PC-3 (cell line): ENCODE data around the gene SUSD6.

Experiments
- EZH2phosphoT487 ChIP-seq: fragments of 300-600 bp; sonication (generic); IDR thresholded peaks from 2 replicates; pipeline ENCODE4 v1.6.1; 2018; ENCODE audit warnings: mild to moderate bottlenecking, antibody characterized with exemption, low read length, borderline replicate concordance
- TF ChIP-seq, protein P1 (sequence below): fragments of 300-600 bp; sonication (generic); conservative IDR thresholded peaks from 2 replicates; pipeline ENCODE4 v1.5.1; 2017; ENCODE audit warnings: antibody characterized with exemption, low read depth, mild to moderate bottlenecking, low read length

DNA sequence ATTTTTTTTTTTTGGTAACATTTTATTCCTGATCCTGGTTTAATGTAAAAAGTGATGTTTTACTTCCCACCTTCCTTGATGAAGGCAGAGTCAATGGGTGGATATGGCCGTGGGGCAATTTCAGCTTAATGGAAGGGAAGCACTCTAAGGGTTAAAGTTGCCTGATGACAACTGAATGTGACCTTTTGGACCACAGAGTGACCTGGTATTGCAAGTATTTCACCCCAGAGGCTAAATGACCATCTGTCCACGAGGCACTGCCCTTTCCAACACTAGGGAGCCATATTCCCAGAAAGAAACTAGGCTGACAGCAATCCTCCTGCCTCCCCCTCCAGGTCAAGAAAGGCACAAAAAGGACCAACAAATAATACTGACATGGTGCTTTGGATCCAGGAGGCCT is 41.5 kb upstream of the SUSD6 start:
- TF ChIP-seq EZH2phosphoT487, result no peak
- TF ChIP-seq, protein P1, sequence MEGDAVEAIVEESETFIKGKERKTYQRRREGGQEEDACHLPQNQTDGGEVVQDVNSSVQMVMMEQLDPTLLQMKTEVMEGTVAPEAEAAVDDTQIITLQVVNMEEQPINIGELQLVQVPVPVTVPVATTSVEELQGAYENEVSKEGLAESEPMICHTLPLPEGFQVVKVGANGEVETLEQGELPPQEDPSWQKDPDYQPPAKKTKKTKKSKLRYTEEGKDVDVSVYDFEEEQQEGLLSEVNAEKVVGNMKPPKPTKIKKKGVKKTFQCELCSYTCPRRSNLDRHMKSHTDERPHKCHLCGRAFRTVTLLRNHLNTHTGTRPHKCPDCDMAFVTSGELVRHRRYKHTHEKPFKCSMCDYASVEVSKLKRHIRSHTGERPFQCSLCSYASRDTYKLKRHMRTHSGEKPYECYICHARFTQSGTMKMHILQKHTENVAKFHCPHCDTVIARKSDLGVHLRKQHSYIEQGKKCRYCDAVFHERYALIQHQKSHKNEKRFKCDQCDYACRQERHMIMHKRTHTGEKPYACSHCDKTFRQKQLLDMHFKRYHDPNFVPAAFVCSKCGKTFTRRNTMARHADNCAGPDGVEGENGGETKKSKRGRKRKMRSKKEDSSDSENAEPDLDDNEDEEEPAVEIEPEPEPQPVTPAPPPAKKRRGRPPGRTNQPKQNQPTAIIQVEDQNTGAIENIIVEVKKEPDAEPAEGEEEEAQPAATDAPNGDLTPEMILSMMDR, result no peak
